WERI-Rb-1 (cell line): Measurements from ENCODE around the gene GALP.
"Not testable (repeated sequence)": the region's sequence is repeated elsewhere in the genome, so short reads cannot be mapped to it uniquely, and the experiment has no call there.

Experiments used
- DNase-seq: peaks from one replicate; pipeline ENCODE4 v3.0.0-alpha.2; 2020
- H3K27ac ChIP-seq: fragments of 250-450 bp; sonication (Bioruptor Pico); 2 replicates; pipeline ENCODE4 v1.5.1; 2020; ENCODE audit warnings: mild to moderate bottlenecking, moderate library complexity
- H3K27me3 ChIP-seq: fragments of 250-450 bp; sonication (Bioruptor Pico); 2 replicates; pipeline ENCODE4 v1.5.1; 2021; ENCODE audit warnings: mild to moderate bottlenecking, low read depth, moderate library complexity; ENCODE audit not compliant: insufficient read depth, severe bottlenecking
- H3K36me3 ChIP-seq: fragments of 250-450 bp; sonication (Bioruptor Pico); 2 replicates; pipeline ENCODE4 v1.5.1; 2020; ENCODE audit warnings: mild to moderate bottlenecking, moderate library complexity
- H3K4me3 ChIP-seq: 2 replicates; pipeline ENCODE4 v1.5.1; 2011; ENCODE audit warnings: low read depth, mild to moderate bottlenecking, control low read depth, low read length
- H3K9me3 ChIP-seq: fragments of 250-450 bp; sonication (Bioruptor Pico); 2 replicates; pipeline ENCODE4 v1.5.1; 2021; ENCODE audit warnings: mild to moderate bottlenecking, moderate library complexity; ENCODE audit not compliant: severe bottlenecking
- TF ChIP-seq, protein P1 (sequence below): IDR thresholded peaks from 2 replicates; pipeline ENCODE4 v1.5.1; 2011; ENCODE audit warnings: low read depth, mild to moderate bottlenecking, control low read depth, inconsistent platforms, low read length

Gene GALP

DNA sequence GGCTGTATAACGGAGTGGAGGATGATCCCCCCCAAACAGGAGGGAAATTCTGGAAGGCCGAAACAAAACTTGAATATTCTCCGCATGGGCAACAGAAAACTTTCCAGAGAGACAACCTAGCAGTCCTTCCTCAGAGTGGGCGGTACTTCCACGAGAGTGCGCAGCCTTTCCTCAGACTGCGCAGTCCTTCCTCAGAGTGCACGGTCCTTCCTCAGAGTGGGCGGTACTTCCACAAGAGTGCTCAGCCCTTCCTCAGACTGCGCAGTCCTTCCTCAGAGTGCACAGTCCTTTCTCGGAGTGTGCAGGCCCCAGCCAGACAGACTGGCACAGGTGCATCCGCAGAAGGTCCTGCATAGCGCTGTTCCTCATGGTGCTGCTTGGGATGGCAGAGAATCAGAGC, 12.7 kb upstream of the GALP start:
- peaks cover 22% of the 10 kb centered on the region for H3K36me3 ChIP-seq
- H3K9me3 ChIP-seq, result no peaks in the 10 kb centered on the region
- H3K4me3 ChIP-seq, result no peak overlapping the region
- no peak overlapping the region for H3K27ac ChIP-seq
- TF ChIP-seq, protein P1, sequence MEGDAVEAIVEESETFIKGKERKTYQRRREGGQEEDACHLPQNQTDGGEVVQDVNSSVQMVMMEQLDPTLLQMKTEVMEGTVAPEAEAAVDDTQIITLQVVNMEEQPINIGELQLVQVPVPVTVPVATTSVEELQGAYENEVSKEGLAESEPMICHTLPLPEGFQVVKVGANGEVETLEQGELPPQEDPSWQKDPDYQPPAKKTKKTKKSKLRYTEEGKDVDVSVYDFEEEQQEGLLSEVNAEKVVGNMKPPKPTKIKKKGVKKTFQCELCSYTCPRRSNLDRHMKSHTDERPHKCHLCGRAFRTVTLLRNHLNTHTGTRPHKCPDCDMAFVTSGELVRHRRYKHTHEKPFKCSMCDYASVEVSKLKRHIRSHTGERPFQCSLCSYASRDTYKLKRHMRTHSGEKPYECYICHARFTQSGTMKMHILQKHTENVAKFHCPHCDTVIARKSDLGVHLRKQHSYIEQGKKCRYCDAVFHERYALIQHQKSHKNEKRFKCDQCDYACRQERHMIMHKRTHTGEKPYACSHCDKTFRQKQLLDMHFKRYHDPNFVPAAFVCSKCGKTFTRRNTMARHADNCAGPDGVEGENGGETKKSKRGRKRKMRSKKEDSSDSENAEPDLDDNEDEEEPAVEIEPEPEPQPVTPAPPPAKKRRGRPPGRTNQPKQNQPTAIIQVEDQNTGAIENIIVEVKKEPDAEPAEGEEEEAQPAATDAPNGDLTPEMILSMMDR, result no peak
- no peaks in the 10 kb centered on the region for H3K27me3 ChIP-seq
- DNase-seq, result no peak

DNA sequence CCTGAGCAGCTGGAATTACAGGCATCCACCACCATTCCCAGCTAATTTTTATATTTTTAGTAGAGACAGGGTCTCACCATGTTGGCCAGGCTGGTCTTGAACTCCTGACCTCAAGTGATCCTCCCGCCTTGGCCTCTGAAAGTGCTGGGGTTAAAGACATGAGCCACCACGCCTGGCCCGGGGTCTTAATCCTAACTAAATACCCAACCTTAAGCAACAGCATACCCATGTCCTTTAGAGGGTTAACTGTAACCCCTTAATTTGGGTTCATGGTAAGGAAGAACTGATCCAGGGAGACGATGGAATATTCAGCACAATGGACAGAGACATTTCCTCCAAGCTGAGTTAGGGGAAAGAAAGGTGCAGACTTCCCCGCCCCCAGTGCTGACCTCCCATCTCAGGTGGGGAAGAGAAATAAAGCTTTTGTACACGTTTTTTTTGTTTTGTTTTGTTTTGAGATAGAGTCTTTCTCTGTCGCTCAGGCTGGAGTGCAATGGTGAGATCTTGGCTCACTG, 8.7 kb upstream of the GALP start:
- no peak overlapping the region for H3K27ac ChIP-seq
- H3K36me3 ChIP-seq, result no peaks in the 10 kb centered on the region
- H3K27me3 ChIP-seq, result no peaks in the 10 kb centered on the region
- H3K4me3 ChIP-seq, result no peak overlapping the region
- TF ChIP-seq, protein P1, result no peak
- H3K9me3 ChIP-seq, result no peaks in the 10 kb centered on the region
- DNase-seq, result no peak

DNA sequence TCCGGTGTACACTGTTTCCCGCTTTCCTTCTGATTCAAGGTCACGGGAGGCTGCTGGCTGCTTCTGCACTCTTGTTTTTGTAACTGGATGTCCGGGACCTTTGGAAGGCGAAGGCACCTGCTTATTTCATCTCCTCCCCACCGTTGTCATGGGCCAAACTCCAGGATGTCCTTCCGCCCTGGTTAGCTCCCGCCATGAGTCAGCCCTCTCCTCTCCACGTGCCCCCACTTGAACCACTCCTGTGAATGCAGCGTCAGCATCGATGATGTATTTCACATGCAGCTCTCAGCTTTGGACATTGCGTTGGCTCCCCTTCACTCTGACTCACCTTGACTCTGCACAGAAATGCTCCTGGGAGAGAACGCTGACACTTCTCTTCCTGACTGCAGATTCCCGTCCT, 5.5 kb upstream of the GALP start:
- no peaks in the 10 kb centered on the region for H3K27me3 ChIP-seq
- TF ChIP-seq, protein P1, result no peak
- no peak overlapping the region for H3K4me3 ChIP-seq
- H3K9me3 ChIP-seq, result no peaks in the 10 kb centered on the region
- H3K36me3 ChIP-seq, result no peaks in the 10 kb centered on the region
- H3K27ac ChIP-seq, result no peak overlapping the region
- DNase-seq, result no peak

DNA sequence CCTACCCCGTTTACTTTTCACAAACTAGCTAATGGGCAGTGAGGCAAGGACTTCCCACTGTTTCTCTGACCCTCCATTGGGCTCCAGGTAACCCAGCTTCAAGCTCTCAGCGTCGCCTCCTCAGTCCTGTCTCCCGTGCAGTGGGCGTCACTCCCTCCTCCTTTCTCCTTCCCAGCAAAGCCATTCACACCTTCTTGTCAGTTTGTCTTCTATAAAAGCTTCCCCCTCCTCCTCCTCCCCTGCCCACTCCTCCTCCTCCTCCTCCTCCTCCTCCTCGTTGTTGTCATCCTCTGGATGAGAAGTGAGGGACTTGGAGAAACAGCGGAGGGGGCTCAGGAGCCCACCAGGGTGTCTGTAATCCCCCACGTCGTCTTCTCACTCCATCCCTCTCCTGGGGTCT, 1.7 kb upstream of the GALP start:
- Histone ChIP-seq H3K27ac (no peak overlapping the region), H3K36me3 (no peaks in the 10 kb centered on the region), H3K9me3 (no peaks in the 10 kb centered on the region), H3K4me3 (no peak overlapping the region), H3K27me3 (no peaks in the 10 kb centered on the region)
- TF ChIP-seq, protein P1, result no peak
- no peak for DNase-seq

DNA sequence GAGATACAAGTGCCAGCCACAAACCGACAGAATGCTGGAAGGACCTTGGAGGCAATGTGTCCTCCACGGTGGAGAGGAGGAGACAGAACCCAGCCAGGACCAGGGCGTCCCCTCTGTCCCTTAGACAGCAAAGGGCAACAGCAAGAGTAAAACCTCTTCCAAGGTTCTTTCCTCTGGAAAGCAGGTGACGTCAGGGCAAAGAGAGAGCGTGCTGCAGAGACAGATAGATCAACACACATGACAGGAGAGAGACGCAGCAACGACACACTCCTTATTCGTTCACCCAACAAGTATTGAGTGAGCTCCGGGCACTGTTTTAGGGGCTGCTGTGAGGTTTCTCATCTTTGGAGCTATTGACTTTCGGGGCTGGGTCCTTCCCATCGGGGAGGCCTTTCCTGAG, 1.3 kb upstream of the GALP start:
- no peaks in the 10 kb centered on the region for H3K27me3 ChIP-seq
- H3K4me3 ChIP-seq, result no peak overlapping the region
- no peak overlapping the region for H3K27ac ChIP-seq
- DNase-seq, result no peak
- no peaks in the 10 kb centered on the region for H3K36me3 ChIP-seq
- no peaks in the 10 kb centered on the region for H3K9me3 ChIP-seq
- TF ChIP-seq, protein P1, result no peak

DNA sequence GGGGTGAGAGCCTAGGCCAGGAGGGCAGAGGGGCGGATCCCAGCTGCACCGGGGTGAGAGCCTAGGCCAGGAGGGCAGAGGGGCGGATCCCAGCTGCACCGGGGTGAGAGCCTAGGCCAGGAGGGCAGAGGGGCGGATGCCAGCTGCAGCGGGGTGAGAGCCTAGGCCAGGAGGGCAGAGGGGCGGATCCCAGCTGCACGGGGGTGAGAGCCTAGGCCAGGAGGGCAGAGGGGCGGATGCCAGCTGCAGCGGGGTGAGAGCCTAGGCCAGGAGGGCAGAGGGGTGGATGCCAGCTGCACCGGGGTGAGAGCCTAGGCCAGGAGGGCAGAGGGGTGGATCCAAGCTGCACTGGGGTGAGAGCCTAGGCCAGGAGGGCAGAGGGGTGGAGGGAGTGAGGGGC, 502 bp downstream of the GALP start:
- H3K27ac ChIP-seq, H3K27me3 ChIP-seq, H3K4me3 ChIP-seq, DNase-seq, H3K36me3 ChIP-seq, H3K9me3 ChIP-seq: not testable (repeated sequence)
